OCI-LY1 (cell line): ENCODE measurements around the gene CEP112.

Experiments used
- EZH2 ChIP-seq: fragments of 200-600 bp; sonication (generic), shearing (Covaris generic); IDR thresholded peaks from 2 replicates; pipeline ENCODE4 v1.8.0; 2017; ENCODE audit warnings: borderline replicate concordance, mixed run types, mild to moderate bottlenecking, antibody characterized with exemption, low read length, moderate library complexity, mixed read lengths
- TF ChIP-seq, protein P1 (sequence below): fragments of 200-600 bp; sonication (generic), shearing (Covaris generic); IDR thresholded peaks from 2 replicates; pipeline ENCODE4 v1.5.1; 2017; ENCODE audit warnings: mild to moderate bottlenecking, antibody characterized with exemption, low read length, moderate library complexity, mixed read lengths

DNA sequence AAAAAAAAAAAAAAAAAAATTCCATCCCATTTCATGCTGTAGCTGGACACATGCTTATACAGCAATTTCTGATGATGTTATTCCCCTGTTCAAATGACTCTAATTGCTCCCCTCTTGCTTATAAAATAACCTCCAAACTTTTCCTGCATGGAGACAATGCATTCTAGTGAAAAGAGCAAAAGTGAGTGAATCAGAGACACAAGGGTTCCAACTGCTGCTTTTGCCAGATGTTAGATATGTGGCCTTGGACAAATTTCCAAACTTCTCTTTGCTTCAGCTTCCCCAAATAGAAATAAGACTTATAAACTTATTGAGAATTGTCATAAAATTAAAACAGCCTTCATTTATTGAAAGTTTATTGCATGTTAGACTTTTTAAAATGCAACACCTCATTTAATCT, 565.5 kb downstream of the CEP112 start:
- TF ChIP-seq, protein P1, sequence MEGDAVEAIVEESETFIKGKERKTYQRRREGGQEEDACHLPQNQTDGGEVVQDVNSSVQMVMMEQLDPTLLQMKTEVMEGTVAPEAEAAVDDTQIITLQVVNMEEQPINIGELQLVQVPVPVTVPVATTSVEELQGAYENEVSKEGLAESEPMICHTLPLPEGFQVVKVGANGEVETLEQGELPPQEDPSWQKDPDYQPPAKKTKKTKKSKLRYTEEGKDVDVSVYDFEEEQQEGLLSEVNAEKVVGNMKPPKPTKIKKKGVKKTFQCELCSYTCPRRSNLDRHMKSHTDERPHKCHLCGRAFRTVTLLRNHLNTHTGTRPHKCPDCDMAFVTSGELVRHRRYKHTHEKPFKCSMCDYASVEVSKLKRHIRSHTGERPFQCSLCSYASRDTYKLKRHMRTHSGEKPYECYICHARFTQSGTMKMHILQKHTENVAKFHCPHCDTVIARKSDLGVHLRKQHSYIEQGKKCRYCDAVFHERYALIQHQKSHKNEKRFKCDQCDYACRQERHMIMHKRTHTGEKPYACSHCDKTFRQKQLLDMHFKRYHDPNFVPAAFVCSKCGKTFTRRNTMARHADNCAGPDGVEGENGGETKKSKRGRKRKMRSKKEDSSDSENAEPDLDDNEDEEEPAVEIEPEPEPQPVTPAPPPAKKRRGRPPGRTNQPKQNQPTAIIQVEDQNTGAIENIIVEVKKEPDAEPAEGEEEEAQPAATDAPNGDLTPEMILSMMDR, result no peak
- TF ChIP-seq EZH2, result no peak
